Measurements from ENCODE around the gene FOXD4L6.
"Not testable (repeated sequence)": the region's sequence is repeated elsewhere in the genome, so short reads cannot be mapped to it uniquely, and the experiment has no call there.

DNA sequence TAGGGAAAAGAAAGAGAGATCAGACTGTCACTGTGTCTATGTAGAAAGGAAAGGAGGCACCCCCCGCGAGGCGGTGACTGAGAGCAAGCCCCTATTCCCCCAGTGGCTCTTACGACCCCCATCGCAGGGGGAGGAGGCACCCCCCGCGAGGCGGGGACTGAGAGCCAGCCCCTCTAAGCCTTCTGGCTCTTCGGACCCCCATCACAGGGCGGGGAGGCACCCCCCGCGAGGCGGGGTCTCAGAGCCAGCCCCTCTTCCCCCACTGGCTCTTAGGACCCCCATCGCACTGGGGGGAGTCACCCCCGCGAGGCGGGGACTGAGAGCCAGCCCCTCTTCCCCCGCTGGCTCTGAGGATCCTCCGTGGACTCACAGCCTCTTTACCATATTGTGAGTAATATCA lies 23.9 kb downstream of the FOXD4L6 start:
- TF ChIP-seq, protein P1, sequence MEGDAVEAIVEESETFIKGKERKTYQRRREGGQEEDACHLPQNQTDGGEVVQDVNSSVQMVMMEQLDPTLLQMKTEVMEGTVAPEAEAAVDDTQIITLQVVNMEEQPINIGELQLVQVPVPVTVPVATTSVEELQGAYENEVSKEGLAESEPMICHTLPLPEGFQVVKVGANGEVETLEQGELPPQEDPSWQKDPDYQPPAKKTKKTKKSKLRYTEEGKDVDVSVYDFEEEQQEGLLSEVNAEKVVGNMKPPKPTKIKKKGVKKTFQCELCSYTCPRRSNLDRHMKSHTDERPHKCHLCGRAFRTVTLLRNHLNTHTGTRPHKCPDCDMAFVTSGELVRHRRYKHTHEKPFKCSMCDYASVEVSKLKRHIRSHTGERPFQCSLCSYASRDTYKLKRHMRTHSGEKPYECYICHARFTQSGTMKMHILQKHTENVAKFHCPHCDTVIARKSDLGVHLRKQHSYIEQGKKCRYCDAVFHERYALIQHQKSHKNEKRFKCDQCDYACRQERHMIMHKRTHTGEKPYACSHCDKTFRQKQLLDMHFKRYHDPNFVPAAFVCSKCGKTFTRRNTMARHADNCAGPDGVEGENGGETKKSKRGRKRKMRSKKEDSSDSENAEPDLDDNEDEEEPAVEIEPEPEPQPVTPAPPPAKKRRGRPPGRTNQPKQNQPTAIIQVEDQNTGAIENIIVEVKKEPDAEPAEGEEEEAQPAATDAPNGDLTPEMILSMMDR (IDR thresholded peaks at IDR 0.05; ENCODE audit: low read length), result not testable (repeated sequence)
- TF ChIP-seq EZH2 (IDR thresholded peaks at IDR 0.05; ENCODE audit: borderline replicate concordance, low read length), result not testable (repeated sequence)

All from OCI-LY1 (cell line).